Naive thymus-derived CD4-positive, alpha-beta T cell (primary cell): ENCODE measurements around the gene TMEM234. TPM values are rescaled to one million over a fixed set of nuclear protein-coding genes. Genes with fewer than 3 reads are reported as not detected.

Experiments used
- ATAC-seq: fragments of 150-1000 bp; cut with Tn5 transposase; 2 replicates; pipeline ENCODE4 v1.10.0; 2021; ENCODE audit warnings: mild to moderate bottlenecking, moderate library complexity
- CTCF ChIA-PET: fragments of 350-600 bp; sonication (Branson Sonifier 250); formaldehyde crosslinking; loops from one replicate; lab custom pipeline; 2021; ENCODE audit warnings: antibody characterized with exemption; lab: Charles Lee
- POLR2A ChIA-PET: fragments of 350-600 bp; sonication (Branson Sonifier 250); formaldehyde crosslinking; loops from one replicate; lab custom pipeline; 2021; ENCODE audit warnings: antibody characterized with exemption, inconsistent platforms; lab: Charles Lee
- DNase-seq, 9 donors: peaks; one replicate each; pipeline versions ENCODE4 v3.0.0 to v3.0.0-alpha.2; 2020 to 2022; ENCODE audit warnings: mixed read lengths in 1 of 9
- H3K27ac ChIP-seq: one replicate; pipeline ENCODE4 v1.7.0; 2013; ENCODE audit warnings: mild to moderate bottlenecking, low read depth, low read length, moderate library complexity
- H3K27me3 ChIP-seq, 2 donors: one replicate each; pipeline ENCODE4 v1.7.0; 2013; ENCODE audit warnings: low read length in 2 of 2, mild to moderate bottlenecking in 2 of 2, moderate library complexity in 2 of 2; ENCODE audit not compliant: control insufficient read depth in 2 of 2, insufficient read depth in 2 of 2
- H3K36me3 ChIP-seq, 3 experiments: 1 replicate in 2 of 3; 2 replicates in 1 of 3; pipeline ENCODE4 v1.7.0; 2013; ENCODE audit warnings: low read length in 3 of 3, mild to moderate bottlenecking in 3 of 3, moderate library complexity in 1 of 3; ENCODE audit not compliant: insufficient read depth in 3 of 3, control insufficient read depth in 2 of 3
- H3K4me1 ChIP-seq, 2 donors: one replicate each; pipeline ENCODE4 v1.7.0; 2013; ENCODE audit warnings: low read length in 2 of 2, mild to moderate bottlenecking in 2 of 2, moderate library complexity in 1 of 2; ENCODE audit not compliant: control insufficient read depth in 2 of 2, insufficient read depth in 2 of 2
- H3K4me3 ChIP-seq: 2 replicates; pipeline ENCODE4 v1.7.0; 2013; ENCODE audit warnings: mild to moderate bottlenecking, low read length
- H3K9me3 ChIP-seq, 3 experiments: 1 replicate in 2 of 3; 2 replicates in 1 of 3; pipeline ENCODE4 v1.7.0; 2013; ENCODE audit warnings: low read length in 3 of 3; ENCODE audit not compliant: control insufficient read depth in 2 of 3
- H3K27ac Mint-ChIP-seq, 9 donors: one replicate each; pipeline ENCODE4 v1.8.0; 2020 to 2022; ENCODE audit warnings: mixed read lengths in 9 of 9, mild to moderate bottlenecking in 8 of 9, moderate library complexity in 5 of 9, inconsistent platforms in 2 of 9
- H3K27me3 Mint-ChIP-seq, 5 donors: one replicate each; pipeline ENCODE4 v1.8.0; 2021 to 2022; ENCODE audit warnings: mixed read lengths in 5 of 5, mild to moderate bottlenecking in 1 of 5
- H3K36me3 Mint-ChIP-seq, 5 donors: one replicate each; pipeline ENCODE4 v1.8.0; 2020 to 2022; ENCODE audit warnings: mixed read lengths in 5 of 5, mild to moderate bottlenecking in 3 of 5, inconsistent platforms in 1 of 5
- H3K4me1 Mint-ChIP-seq, 7 donors: one replicate each; pipeline ENCODE4 v1.8.0; 2020 to 2022; ENCODE audit warnings: mixed read lengths in 7 of 7, mild to moderate bottlenecking in 3 of 7, inconsistent platforms in 1 of 7
- H3K4me3 Mint-ChIP-seq, 10 donors: one replicate each; pipeline ENCODE4 v1.8.0; 2020 to 2022; ENCODE audit warnings: mild to moderate bottlenecking in 10 of 10, mixed read lengths in 10 of 10, moderate library complexity in 6 of 10, inconsistent platforms in 2 of 10
- H3K9me3 Mint-ChIP-seq, 11 donors: one replicate each; pipeline ENCODE4 v1.8.0; 2020 to 2022; ENCODE audit warnings: mixed read lengths in 11 of 11, mild to moderate bottlenecking in 4 of 11, inconsistent platforms in 1 of 11, moderate library complexity in 1 of 11
- intact Hi-C, 2 donors: fragments of 100-400 bp; cut with micrococcal nuclease; formaldehyde crosslinking; loops; one replicate each; pipeline ENCODE4 v1.15.1; 2023
- polyA plus RNA-seq, 2 donors: library from polyadenylated mRNA; unstranded; fragments of 300-500 nt; fragmentation: Illumina TruSeq; gene quantifications; one replicate each; pipeline ENCODE4 v1.2.3, GENCODE V29; 2021
- total RNA-seq, 6 experiments: library from RNA in 5 of 6; stranded (reverse) in 5 of 6; gene quantifications; 1 replicate in 5 of 6; 2 replicates in 1 of 6; pipeline ENCODE4 v1.2.3 and lab custom pipeline; 2021 to 2026

The TMEM234 gene
- total and polyA plus RNA-seq, 7 experiments from 2014 or later = 5.9 to 29.6 (median 17.4) TPM

DNA sequence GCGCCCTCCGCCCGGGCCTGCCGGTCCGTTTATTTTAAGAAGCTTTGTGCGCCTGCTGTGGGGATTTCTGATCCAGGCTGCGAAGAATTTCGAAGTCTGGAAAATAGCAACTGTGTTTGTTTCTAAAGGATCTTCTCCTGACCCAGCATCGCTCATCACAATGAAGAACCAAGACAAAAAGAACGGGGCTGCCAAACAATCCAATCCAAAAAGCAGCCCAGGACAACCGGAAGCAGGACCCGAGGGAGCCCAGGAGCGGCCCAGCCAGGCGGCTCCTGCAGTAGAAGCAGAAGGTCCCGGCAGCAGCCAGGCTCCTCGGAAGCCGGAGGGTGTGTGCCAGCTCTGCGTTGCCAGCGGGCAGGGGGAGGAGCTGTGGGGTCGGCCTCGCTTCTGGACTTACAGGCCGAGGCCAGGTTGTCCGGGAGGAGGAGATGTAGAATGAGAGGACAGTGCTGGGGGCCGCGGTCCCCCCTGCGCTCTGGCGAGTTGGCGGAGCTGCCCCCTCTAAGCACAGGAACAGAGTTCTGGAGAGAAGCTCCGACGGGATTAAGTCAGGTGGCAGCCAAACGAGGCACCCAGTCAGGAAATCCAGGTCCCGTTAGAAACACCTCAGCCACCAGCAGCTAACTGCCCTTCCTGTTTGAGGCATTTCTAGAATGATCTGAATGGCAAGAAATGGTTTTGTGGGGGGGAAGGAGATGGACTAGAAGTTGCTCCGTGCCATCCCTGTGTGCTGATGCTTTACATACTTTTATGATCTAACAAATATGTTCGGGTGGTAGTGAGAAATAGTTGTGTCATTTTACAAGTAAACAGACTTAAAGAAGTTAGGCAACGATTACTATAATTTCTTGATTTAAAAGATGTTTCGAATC, 41.7 kb downstream of the TMEM234 start:
- Mint-ChIP-seq H3K27ac (peak overlapping the region; percentile 84 to 92 (median 88)), H3K4me1 (peaks cover 22 to 51% (median 43%) of the 10 kb centered on the region in 7 donors), H3K27me3 (no peaks in the 10 kb centered on the region), H3K9me3 (no peaks in the 10 kb centered on the region), H3K36me3 (peaks cover 0 to 39% (median 10%) of the 10 kb centered on the region in 5 donors), H3K4me3 (peak overlapping the region; percentile 86 to 94 (median 89))
- ATAC-seq (no peak), DNase-seq (peak in 3 of 9 donors; percentile 20 to 56 (median 26))
- H3K4me3 ChIP-seq = peak overlapping the region; percentile 89
- CTCF ChIA-PET = interaction anchor here (1.0 to 2.0 kb wide), 2 partner anchors 20 to 214 kb away, joined by 4 read pairs; partner anchors contain the start of genes BSDC1 and CCDC28B
- no peaks in the 10 kb centered on the region for H3K9me3 ChIP-seq
- peaks cover 17 to 21% of the 10 kb centered on the region in 2 donors for H3K4me1 ChIP-seq
- H3K36me3 ChIP-seq = peaks cover 0 to 23% (median 5%) of the 10 kb centered on the region in 3 experiments
- intact Hi-C loops = loop anchor here (1.0 kb wide), 4 partner anchors 21 to 471 kb away; partner anchors contain the start of genes BSDC1 (in 1 of the 2), HDAC1 (in 1 of the 2) and RBBP4 (in 1 of the 2)
- POLR2A ChIA-PET = interaction anchor here (0.6 to 5.2 kb wide), 12 partner anchors 12 to 637 kb away, joined by 3 to 49 read pairs (median 4); partner anchors contain the start of genes BSDC1, CCDC28B, LCK and MARCKSL1
- peak overlapping the region; percentile 89 for H3K27ac ChIP-seq
- H3K27me3 ChIP-seq = no peaks in the 10 kb centered on the region

DNA sequence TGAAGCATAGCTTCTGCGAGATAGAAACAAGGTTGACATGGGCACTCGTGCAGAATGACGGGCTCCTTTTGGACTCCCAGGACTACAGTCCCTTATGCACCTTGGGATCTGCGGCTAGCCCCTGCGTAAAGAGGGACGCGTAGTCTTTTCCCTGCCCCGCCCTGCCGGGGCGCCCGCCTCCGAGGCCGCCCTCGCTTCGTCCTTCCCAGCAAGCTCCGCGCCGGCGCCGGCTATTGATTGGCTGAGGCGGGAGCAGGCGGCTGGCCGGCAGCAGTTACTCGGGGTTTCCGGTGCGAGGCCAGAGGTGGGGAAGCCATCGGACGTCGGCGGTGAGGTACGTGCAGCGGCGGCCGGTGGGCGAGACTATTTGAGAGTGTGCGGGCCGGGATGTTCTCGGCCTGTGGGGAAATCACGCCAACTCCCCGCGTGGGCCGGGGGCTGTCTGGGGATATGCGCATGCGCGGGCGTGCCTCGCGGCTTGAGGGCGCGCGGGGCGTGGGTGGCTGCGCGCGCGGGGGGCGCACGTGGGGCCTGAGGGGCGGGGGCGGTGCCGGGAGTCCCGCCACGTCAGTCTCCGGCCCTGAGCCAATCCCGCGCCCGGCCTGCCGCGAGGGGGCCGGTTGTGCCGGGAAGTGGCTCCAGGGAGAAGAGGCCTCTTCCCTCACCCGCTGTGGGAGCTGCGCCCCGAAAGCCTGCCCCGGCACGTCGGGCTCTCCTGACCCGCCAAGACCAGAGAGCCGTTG, 42.5 kb downstream of the TMEM234 start, which contains the start of gene TXLNA:
TXLNA (plus strand) TSS at position 233 of the 743 bp plus-strand sequence. CDS start 671 bp downstream, outside the sequence.
- peaks cover 17 to 21% of the 10 kb centered on the region in 2 donors for H3K4me1 ChIP-seq
- Mint-ChIP-seq H3K27ac (peak within 1 kb of the TSS; percentile 84 to 98 (median 92)), H3K4me3 (peak within 1 kb of the TSS; percentile 86 to 94 (median 91)), H3K4me1 (peaks cover 22 to 45% (median 38%) of the 10 kb centered on the region in 7 donors), H3K27me3 (no peaks in the 10 kb centered on the region), H3K9me3 (no peaks in the 10 kb centered on the region), H3K36me3 (peaks cover 0 to 34% (median 10%) of the 10 kb centered on the region in 5 donors)
- H3K4me3 ChIP-seq = peak within 1 kb of the TSS; percentile 89
- no peaks in the 10 kb centered on the region for H3K27me3 ChIP-seq
- ATAC-seq (peak; percentile 91), DNase-seq (peak; percentile 80 to 93 (median 86))
- ChIA-PET POLR2A (interaction anchor here (0.6 to 5.2 kb wide), 18 partner anchors 12 to 948 kb away, joined by 3 to 49 read pairs (median 4); partner anchors contain the start of genes BSDC1, CCDC28B, KPNA6 and LCK), CTCF (interaction anchor here (0.8 to 2.0 kb wide), 3 partner anchors 21 to 215 kb away, joined by 3 to 4 read pairs (median 4); partner anchors contain the start of genes BSDC1 and CCDC28B)
- H3K9me3 ChIP-seq = no peaks in the 10 kb centered on the region
- intact Hi-C loops = loop anchor here (1.0 to 5.0 kb wide), 13 partner anchors 21 to 472 kb away; partner anchors contain the start of genes BSDC1 (in 2 of the 2), KPNA6 (in 2 of the 2), TMEM39B (in 2 of the 2) and CCDC28B (in 1 of the 2)
- peak within 1 kb of the TSS; percentile 89 for H3K27ac ChIP-seq
- peaks cover 0 to 18% (median 5%) of the 10 kb centered on the region in 3 experiments for H3K36me3 ChIP-seq

DNA sequence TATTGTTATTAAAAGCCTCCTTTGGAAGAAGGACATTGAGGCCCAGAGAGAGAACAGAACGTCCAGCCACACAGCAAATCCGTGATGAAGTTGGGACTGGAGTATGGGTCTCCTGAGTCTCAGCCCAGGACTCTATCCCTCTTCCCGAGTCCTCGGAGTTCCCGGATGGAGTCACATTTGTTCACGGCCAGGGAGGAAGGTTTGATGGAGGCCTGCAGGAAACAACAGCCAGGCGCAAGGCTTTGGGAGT, 43.0 kb downstream of the TMEM234 start:
- CTCF ChIA-PET = interaction anchor here (0.8 to 2.0 kb wide), 3 partner anchors 22 to 215 kb away, joined by 3 to 4 read pairs (median 4); partner anchors contain the start of genes BSDC1 and CCDC28B
- Mint-ChIP-seq H3K4me3 (peak overlapping the region; percentile 86 to 94 (median 91)), H3K27ac (peak overlapping the region; percentile 84 to 98 (median 92)), H3K27me3 (no peaks in the 10 kb centered on the region), H3K4me1 (peaks cover 18 to 41% (median 35%) of the 10 kb centered on the region in 7 donors), H3K36me3 (peaks cover 0 to 30% (median 11%) of the 10 kb centered on the region in 5 donors), H3K9me3 (no peaks in the 10 kb centered on the region)
- Histone ChIP-seq H3K27ac (peak overlapping the region; percentile 89), H3K4me3 (peak overlapping the region; percentile 89), H3K4me1 (peaks cover 17 to 21% of the 10 kb centered on the region in 2 donors), H3K27me3 (no peaks in the 10 kb centered on the region), H3K9me3 (no peaks in the 10 kb centered on the region), H3K36me3 (peaks cover 0 to 13% (median 1%) of the 10 kb centered on the region in 3 experiments)
- intact Hi-C loops = loop anchor here (1.0 to 5.0 kb wide), 10 partner anchors 21 to 215 kb away; partner anchors contain the start of genes KPNA6 (in 2 of the 2), TMEM39B (in 2 of the 2), BSDC1 (in 1 of the 2) and CCDC28B (in 1 of the 2)
- POLR2A ChIA-PET = interaction anchor here (0.8 to 5.2 kb wide), 12 partner anchors 15 to 948 kb away, joined by 3 to 49 read pairs (median 4); partner anchors contain the start of genes BSDC1, CCDC28B, KPNA6 and LCK
- ATAC-seq = no peak
- no peak for DNase-seq

DNA sequence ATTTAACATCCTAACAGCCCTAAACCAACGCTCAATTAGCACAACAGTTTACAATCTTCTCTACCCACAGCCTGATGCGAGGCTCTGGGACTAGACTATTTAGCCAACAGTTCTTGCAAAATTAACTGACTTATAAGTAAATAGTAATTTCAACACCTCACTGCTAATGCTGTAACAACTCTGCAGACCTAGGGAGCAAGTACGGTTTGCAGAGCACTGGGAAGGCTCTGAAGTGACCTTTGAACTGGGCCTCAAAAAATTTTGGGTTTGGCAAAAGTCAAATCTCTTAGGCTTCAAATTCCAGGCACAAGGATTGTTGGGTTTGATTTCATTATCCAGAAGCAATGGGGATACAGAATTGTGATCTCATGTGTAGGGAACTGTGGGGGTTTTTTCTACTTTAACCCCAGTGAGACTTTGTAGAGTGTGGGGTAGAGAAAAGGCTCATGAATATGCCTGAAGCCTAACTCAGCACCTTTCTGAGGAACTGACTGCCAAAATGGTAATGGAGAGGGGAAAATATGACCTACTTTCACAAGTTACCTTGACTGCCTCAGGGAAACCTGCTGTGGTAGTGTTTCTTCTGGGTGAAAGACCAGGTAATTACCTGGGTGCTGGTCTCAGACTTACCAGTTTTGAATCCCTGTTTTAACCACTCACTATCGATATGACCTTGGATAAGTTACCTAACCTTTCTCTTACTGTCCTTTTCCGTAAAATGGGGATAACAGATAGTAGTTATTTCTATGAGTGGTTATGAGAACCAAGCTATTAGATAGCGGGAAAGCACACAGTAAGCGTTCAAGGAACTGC, 43.6 kb downstream of the TMEM234 start:
- no peaks in the 10 kb centered on the region for H3K27me3 ChIP-seq
- peaks cover 0 to 14% (median 0%) of the 10 kb centered on the region in 3 experiments for H3K36me3 ChIP-seq
- intact Hi-C loops = loop anchor here (1.0 to 5.0 kb wide), 10 partner anchors 22 to 216 kb away; partner anchors contain the start of genes KPNA6 (in 2 of the 2), TMEM39B (in 2 of the 2), BSDC1 (in 1 of the 2) and CCDC28B (in 1 of the 2)
- H3K4me1 Mint-ChIP-seq = peaks cover 15 to 37% (median 33%) of the 10 kb centered on the region in 7 donors
- CTCF ChIA-PET = no interaction called here
- peaks cover 0 to 26% (median 9%) of the 10 kb centered on the region in 5 donors for H3K36me3 Mint-ChIP-seq
- H3K27ac ChIP-seq = peak overlapping the region; percentile 89
- ATAC-seq (no peak), DNase-seq (no peak)
- peaks cover 17 to 21% of the 10 kb centered on the region in 2 donors for H3K4me1 ChIP-seq
- no peaks in the 10 kb centered on the region for H3K9me3 Mint-ChIP-seq
- peak overlapping the region; percentile 86 to 94 (median 91) for H3K4me3 Mint-ChIP-seq
- peak overlapping the region; percentile 84 to 98 (median 92) for H3K27ac Mint-ChIP-seq
- H3K4me3 ChIP-seq = peak overlapping the region; percentile 89
- H3K27me3 Mint-ChIP-seq = no peaks in the 10 kb centered on the region
- H3K9me3 ChIP-seq = no peaks in the 10 kb centered on the region
- POLR2A ChIA-PET = interaction anchor here (0.8 to 5.2 kb wide), 11 partner anchors 16 to 949 kb away, joined by 3 to 49 read pairs (median 4); partner anchors contain the start of genes BSDC1, CCDC28B, KPNA6 and LCK

DNA sequence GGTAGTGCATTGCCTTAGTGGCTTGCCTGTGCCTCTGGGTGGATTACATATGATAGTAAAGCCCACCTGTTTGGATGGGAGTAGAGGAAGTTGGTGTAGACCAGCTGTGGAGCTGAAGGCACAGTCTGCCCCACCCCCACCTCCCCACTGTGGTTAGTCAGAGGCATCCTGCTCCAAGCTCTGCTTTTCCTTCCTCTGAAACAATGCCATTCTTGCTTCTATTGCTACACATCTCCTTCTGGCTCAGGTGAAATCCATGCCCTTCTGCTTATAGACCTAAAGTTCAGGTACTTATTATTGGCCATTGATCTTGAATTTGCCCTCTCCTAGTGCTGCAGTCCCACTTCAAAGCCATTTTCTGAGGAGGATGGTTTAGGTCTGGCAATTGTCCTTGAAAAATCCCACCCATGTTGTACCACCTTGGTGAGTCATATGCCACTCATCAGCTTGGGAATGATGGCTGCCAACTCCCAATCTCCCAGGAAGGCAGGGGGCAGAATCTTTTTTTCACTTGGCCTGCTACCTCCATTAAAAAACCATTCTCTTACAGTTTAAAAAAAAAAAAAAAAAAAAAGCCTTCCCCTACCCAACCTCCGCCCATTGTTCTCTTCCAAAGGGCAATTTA, 49.4 kb downstream of the TMEM234 start:
- ChIA-PET CTCF (no interaction called here), POLR2A (interaction anchor here (0.6 to 1.4 kb wide), 3 partner anchors 9 to 403 kb away, joined by 3 read pairs; no protein-coding TSS in a partner anchor)
- DNase-seq (no peak), ATAC-seq (no peak)
- H3K36me3 ChIP-seq = peaks cover 22 to 56% (median 28%) of the 10 kb centered on the region in 3 experiments
- H3K4me1 ChIP-seq = peaks cover 0 to 8% of the 10 kb centered on the region in 2 donors
- Mint-ChIP-seq H3K36me3 (peaks cover 6 to 36% (median 21%) of the 10 kb centered on the region in 5 donors), H3K27me3 (no peaks in the 10 kb centered on the region), H3K4me1 (peaks cover 8 to 32% (median 18%) of the 10 kb centered on the region in 7 donors), H3K9me3 (no peaks in the 10 kb centered on the region), H3K4me3 (peak overlapping the region in 4 of 10 donors; percentile 11 to 56 (median 26)), H3K27ac (peak overlapping the region in 6 of 9 donors; percentile 9 to 59 (median 48))
- intact Hi-C loops = no loop called here
- H3K27ac ChIP-seq = no peak overlapping the region
- H3K27me3 ChIP-seq = no peaks in the 10 kb centered on the region
- H3K4me3 ChIP-seq = no peak overlapping the region
- H3K9me3 ChIP-seq = no peaks in the 10 kb centered on the region
